SU-DHL-6 (cell line): Measurements from ENCODE around the gene SP9.

Source experiments
- H2AFZ ChIP-seq: fragments of 200-600 bp; sonication (generic); 2 replicates; pipeline ENCODE4 v1.6.1; 2014; ENCODE audit warnings: low read depth, mild to moderate bottlenecking, moderate library complexity, mixed read lengths, antibody characterized with exemption, low read length; ENCODE audit not compliant: severe bottlenecking
- H3F3A ChIP-seq: fragments of 200-600 bp; shearing (Covaris generic); 2 replicates; pipeline ENCODE4 v1.6.0; 2016; ENCODE audit warnings: antibody characterized with exemption, mild to moderate bottlenecking; ENCODE audit not compliant: insufficient read depth
- H3K27ac ChIP-seq: fragments of 200-600 bp; sonication (generic); 2 replicates; pipeline ENCODE4 v1.5.1; 2016; ENCODE audit warnings: low read depth, mild to moderate bottlenecking, low read length, moderate library complexity, mixed read lengths
- H3K27me3 ChIP-seq: fragments of 200-600 bp; sonication (generic), shearing (Covaris generic); 2 replicates; pipeline ENCODE4 v1.6.0; 2014; ENCODE audit warnings: mild to moderate bottlenecking, low read length
- H3K36me3 ChIP-seq: fragments of 200-600 bp; sonication (generic); 2 replicates; pipeline ENCODE4 v1.6.1; 2014; ENCODE audit warnings: mild to moderate bottlenecking, low read length, mixed read lengths
- H3K4me2 ChIP-seq: fragments of 300-600, 200-600 bp; shearing (Covaris generic), sonication (generic); 2 replicates; pipeline ENCODE4 v1.6.0; 2014; ENCODE audit warnings: low read length, low read depth, mild to moderate bottlenecking; ENCODE audit not compliant: poor library complexity, severe bottlenecking
- H3K4me3 ChIP-seq: fragments of 200-600 bp; sonication (generic); 2 replicates; pipeline ENCODE4 v1.5.1; 2014; ENCODE audit warnings: antibody characterized with exemption, low read length, mild to moderate bottlenecking, mixed read lengths; ENCODE audit not compliant: insufficient read depth, poor library complexity, severe bottlenecking
- H3K79me2 ChIP-seq: fragments of 200-600 bp; sonication (generic); 2 replicates; pipeline ENCODE4 v1.6.1; 2014; ENCODE audit warnings: mild to moderate bottlenecking, low read length, moderate library complexity; ENCODE audit not compliant: insufficient read depth
- H3K9ac ChIP-seq: fragments of 200-600 bp; sonication (generic); 2 replicates; pipeline ENCODE4 v1.7.0; 2014; ENCODE audit warnings: mild to moderate bottlenecking, low read length
- H3K9me2 ChIP-seq: fragments of 200-600 bp; sonication (generic); replicated peaks from 2 replicates; pipeline ENCODE4 v1.6.1; 2014; ENCODE audit warnings: low read length; ENCODE audit not compliant: insufficient read depth
- H3K9me3 ChIP-seq: fragments of 200-600 bp; sonication (generic); 2 replicates; pipeline ENCODE4 v1.6.1; 2014; ENCODE audit warnings: low read length, mixed read lengths; ENCODE audit not compliant: insufficient read depth
- H4K20me1 ChIP-seq: fragments of 200-600 bp; sonication (generic); 2 replicates; pipeline ENCODE4 v1.6.1; 2014; ENCODE audit warnings: low read depth, mild to moderate bottlenecking, antibody characterized with exemption, low read length, moderate library complexity, mixed read lengths
- EZH2phosphoT487 ChIP-seq: fragments of 200-600 bp; sonication (generic), shearing (Covaris generic); conservative IDR thresholded peaks from 2 replicates; pipeline ENCODE4 v1.6.1; 2018; ENCODE audit warnings: mild to moderate bottlenecking, antibody characterized with exemption, low read length, moderate library complexity, mixed read lengths
- TF ChIP-seq, protein P1 (sequence below): fragments of 200-600 bp; sonication (generic); IDR thresholded peaks from one replicate; pipeline ENCODE4 v1.5.1; 2017; ENCODE audit warnings: antibody characterized with exemption, mild to moderate bottlenecking, low read length, moderate library complexity; ENCODE audit not compliant: insufficient read depth, poor library complexity, severe bottlenecking

Gene SP9

DNA sequence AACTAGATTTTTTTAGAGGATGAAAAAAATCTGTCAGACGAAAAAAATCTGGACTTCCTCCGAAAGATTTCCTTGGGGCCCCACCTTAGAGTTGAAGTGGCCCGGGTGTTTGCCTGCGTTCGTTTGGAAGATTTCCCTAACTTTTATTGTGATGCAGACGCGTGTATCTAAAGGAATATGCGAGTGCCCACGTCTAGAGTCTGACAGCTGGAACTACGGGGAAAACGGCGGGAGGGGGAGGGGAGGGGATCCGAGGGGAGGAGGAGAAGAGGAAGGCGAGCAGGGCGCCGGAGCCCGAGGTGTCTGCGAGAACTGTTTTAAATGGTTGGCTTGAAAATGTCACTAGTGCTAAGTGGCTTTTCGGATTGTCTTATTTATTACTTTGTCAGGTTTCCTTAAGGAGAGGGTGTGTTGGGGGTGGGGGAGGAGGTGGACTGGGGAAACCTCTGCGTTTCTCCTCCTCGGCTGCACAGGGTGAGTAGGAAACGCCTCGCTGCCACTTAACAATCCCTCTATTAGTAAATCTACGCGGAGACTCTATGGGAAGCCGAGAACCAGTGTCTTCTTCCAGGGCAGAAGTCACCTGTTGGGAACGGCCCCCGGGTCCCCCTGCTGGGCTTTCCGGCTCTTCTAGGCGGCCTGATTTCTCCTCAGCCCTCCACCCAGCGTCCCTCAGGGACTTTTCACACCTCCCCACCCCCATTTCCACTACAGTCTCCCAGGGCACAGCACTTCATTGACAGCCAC is 2.4 kb upstream of the SP9 start:
- TF ChIP-seq, protein P1, sequence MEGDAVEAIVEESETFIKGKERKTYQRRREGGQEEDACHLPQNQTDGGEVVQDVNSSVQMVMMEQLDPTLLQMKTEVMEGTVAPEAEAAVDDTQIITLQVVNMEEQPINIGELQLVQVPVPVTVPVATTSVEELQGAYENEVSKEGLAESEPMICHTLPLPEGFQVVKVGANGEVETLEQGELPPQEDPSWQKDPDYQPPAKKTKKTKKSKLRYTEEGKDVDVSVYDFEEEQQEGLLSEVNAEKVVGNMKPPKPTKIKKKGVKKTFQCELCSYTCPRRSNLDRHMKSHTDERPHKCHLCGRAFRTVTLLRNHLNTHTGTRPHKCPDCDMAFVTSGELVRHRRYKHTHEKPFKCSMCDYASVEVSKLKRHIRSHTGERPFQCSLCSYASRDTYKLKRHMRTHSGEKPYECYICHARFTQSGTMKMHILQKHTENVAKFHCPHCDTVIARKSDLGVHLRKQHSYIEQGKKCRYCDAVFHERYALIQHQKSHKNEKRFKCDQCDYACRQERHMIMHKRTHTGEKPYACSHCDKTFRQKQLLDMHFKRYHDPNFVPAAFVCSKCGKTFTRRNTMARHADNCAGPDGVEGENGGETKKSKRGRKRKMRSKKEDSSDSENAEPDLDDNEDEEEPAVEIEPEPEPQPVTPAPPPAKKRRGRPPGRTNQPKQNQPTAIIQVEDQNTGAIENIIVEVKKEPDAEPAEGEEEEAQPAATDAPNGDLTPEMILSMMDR: no peak
- TF ChIP-seq EZH2phosphoT487: no peak
- Histone ChIP-seq H2AFZ (no peak overlapping the region), H3K4me2 (no peak overlapping the region), H3K9me2 (no peaks in the 10 kb centered on the region), H3K27ac (no peak overlapping the region), H3K9ac (no peak overlapping the region), H3K36me3 (no peaks in the 10 kb centered on the region), H3K4me3 (no peak overlapping the region), H3F3A (no peaks in the 10 kb centered on the region), H3K9me3 (no peaks in the 10 kb centered on the region), H3K79me2 (no peaks in the 10 kb centered on the region), H4K20me1 (no peaks in the 10 kb centered on the region), H3K27me3 (no peaks in the 10 kb centered on the region)

DNA sequence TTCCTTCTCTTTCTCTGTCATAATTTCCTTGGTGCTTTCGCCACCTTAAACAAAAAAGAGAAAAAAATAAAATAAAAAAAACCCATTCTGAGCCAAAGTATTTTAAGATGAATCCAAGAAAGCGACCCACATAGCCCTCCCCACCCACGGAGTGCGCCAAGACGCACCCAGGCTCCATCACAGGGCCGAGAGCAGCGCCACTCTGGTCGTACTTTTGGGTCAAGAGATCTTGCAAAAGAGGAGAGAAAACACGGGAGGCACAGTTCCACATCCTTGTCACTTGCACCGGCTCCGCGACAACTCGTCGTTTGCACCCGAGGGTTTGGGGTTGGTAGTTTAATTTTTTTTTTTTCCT is 1.8 kb upstream of the SP9 start:
- Histone ChIP-seq H3K9me3 (no peaks in the 10 kb centered on the region), H3K79me2 (no peaks in the 10 kb centered on the region), H3K9me2 (no peaks in the 10 kb centered on the region), H3K9ac (no peak overlapping the region), H3K36me3 (no peaks in the 10 kb centered on the region), H3K27ac (no peak overlapping the region), H4K20me1 (no peaks in the 10 kb centered on the region), H3K27me3 (no peaks in the 10 kb centered on the region), H3K4me2 (no peak overlapping the region), H2AFZ (no peak overlapping the region), H3K4me3 (no peak overlapping the region), H3F3A (peaks cover 3% of the 10 kb centered on the region; the same call in 1 of the 2 replicates)
- no peak for TF ChIP-seq EZH2phosphoT487
- TF ChIP-seq, protein P1: no peak

DNA sequence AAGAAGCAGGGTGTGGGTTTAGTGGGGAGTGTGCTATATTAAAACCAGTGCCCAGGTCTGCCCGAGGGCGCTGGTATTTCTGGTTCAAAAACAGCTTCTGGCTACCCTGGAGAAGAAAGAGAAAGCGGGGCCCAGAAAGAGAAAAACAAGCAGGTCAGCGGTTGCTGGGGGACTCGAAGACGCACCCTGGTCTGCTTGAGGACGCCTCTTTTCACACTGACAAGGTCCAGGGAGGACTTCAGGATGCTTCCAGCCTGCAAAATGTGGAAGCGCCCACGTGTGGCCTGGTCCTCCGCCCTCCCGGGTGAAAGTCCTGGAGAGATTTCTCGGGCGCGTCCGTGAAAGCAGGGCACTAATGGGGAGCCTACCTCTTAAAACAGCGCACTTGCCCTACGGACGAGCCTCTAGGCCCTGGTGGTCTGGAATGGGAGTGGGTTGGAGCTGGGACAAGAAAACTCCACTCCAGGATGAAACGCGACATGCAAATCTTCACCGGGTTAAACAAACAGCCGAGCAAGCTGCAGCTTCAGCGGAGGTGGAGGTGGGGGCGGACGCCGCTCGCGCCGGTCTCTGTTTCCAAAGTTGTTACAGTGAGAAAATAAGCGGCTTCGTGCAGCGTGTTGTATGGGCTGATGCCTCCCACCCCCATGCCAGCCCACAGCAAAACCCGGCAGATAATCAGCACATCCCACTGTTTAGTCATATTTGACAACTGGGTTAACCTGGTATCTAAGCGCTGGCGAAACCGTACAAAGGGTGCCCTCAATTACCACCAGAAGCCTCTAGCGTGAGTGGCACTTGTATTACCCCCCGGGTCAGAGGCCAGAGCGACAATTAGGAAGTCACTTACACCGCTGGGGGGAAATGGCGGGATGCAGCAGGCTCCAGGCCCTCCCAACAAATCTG is 1.1 kb upstream of the SP9 start:
- H3K4me3 ChIP-seq: no peak overlapping the region
- no peak overlapping the region for H2AFZ ChIP-seq
- H3K9me2 ChIP-seq: no peaks in the 10 kb centered on the region
- H3K36me3 ChIP-seq: no peaks in the 10 kb centered on the region
- no peaks in the 10 kb centered on the region for H3K79me2 ChIP-seq
- H3K27ac ChIP-seq: no peak overlapping the region
- H3K9ac ChIP-seq: no peak overlapping the region
- H4K20me1 ChIP-seq: no peaks in the 10 kb centered on the region
- H3F3A ChIP-seq: peaks cover 9% of the 10 kb centered on the region; the same call in 1 of the 2 replicates
- TF ChIP-seq EZH2phosphoT487: no peak
- TF ChIP-seq, protein P1: no peak
- H3K9me3 ChIP-seq: no peaks in the 10 kb centered on the region
- no peak overlapping the region for H3K4me2 ChIP-seq
- H3K27me3 ChIP-seq: no peaks in the 10 kb centered on the region
